HG03025 (cell line): Measurements from ENCODE around the gene SBF1.

Experiments used
- ATAC-seq: cut with Tn5 transposase; IDR thresholded peaks from one replicate; pipeline ENCODE4 v1.9.1; 2021; ENCODE audit warnings: mild to moderate bottlenecking, moderate library complexity; ENCODE audit not compliant: unreplicated experiment, low FRiP score

Gene SBF1

DNA sequence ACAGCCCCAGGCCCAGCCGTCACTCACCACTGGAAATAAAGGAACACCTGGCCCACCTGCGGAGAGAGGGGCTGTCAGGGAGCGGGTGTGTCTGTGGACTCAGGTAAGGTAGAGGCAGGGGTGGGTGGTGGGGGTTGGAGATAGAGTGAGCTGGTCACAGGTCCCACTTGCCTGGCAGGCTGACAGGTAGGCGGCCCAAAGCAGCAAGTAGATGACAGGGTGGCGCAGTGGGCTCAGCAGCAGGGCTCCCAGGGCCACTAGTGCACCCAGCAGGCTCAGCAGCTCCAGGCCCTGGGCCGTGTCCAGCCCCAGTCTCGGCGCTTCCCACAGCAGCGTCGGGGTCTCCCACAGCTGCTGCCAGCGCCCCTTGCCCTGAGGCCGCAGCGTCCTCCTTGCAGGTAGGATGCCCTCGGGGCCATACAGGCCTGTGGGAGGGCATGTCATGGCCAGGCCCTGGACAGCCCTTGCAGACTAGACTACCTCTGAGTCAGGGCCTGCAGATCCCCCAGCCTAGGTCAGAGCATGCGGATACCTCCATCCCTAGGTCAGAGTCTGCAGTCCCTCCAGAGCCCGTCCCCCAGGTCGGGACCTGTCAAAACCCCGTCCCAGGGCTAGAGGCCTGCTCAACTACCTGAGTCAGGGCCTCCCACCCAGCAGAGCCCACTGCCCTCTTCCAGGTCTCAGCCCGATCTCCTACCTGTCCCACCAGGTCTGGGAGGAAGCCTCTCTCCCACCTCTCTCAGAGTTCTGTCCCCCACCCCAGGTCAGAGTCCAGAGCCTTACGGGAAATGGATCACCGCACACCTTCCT lies 32.0 kb upstream of the SBF1 start:
- no peak for ATAC-seq

GRCh38 chr22:50505776-50506610 lies 31.2 kb upstream of the SBF1 start:
- ATAC-seq: no peak

GRCh38 chr22:50505276-50505775 lies 30.5 kb upstream of the SBF1 start:
- ATAC-seq: no peak

- ATAC-seq: no peak
Observed at GRCh38 chr22:50504369-50505211, 29.8 kb upstream of the SBF1 start.

- no peak for ATAC-seq
Observed at GRCh38 chr22:50503475-50504145, 28.8 kb upstream of the SBF1 start.

GRCh38 chr22:50502628-50503474 lies 28.0 kb upstream of the SBF1 start:
- ATAC-seq: no peak

DNA sequence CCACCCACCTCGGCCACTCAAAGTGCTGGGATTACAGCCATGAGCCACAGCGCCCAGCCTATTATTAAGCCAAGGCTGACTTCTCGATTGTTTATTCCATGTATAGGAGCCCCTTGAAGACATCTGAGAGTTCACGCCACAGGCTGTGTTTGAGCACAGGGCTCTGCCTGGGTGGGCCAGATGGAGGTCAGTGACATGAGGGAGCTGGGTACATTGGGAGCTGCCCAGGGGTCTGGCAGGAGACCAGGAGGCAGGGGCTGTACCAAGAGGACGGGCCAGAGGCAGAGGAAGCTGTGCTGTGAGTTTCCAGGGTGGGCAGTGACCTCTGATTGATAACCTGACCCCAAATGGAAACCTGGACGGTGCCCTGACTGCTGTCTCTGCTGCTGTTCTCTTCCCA lies 27.3 kb upstream of the SBF1 start:
- no peak for ATAC-seq

DNA sequence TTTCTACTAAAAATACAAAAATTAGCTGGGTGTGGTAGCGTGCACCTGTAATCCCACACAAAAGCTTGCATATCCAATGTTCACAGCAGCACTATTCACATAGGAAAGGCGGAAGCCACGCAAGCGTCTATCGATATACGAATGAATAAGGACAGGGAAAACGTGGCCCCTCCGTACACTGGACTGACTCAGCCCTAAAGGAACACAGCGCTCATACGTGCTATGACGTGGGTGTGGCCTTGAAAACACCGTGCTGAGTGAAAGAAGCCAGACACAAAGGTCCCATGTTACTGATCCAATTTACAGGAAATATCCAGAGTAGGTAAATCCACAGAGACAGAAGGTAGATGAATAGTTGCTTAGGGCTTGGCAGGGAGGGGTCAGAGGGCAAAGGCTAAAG lies 25.6 kb upstream of the SBF1 start:
- ATAC-seq: no peak

GRCh38 chr22:50498322-50498890 lies 23.6 kb upstream of the SBF1 start:
- no peak for ATAC-seq

DNA sequence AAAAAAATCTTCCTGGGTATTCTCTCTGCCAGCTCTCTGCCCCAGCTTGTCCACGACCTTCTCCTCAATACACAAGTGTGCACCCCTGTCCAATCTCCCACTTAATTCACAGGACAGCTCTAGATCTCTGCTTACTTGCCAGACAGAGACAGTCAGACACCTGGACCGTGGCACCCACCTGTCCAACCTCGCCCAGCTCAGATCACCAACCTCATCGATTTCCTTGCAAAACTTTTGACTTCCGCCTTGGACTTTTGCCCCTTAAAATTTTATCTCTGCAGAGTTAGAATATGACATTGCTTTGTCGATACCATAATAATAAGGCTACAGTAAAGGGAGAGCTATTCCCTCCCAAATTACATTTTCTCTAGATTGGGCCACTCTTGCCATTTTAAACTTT lies 22.3 kb upstream of the SBF1 start:
- no peak for ATAC-seq

- no peak for ATAC-seq
Observed at GRCh38 chr22:50490531-50491308, 15.9 kb upstream of the SBF1 start.

- ATAC-seq: no peak
Observed at GRCh38 chr22:50489363-50490243, 14.8 kb upstream of the SBF1 start.

DNA sequence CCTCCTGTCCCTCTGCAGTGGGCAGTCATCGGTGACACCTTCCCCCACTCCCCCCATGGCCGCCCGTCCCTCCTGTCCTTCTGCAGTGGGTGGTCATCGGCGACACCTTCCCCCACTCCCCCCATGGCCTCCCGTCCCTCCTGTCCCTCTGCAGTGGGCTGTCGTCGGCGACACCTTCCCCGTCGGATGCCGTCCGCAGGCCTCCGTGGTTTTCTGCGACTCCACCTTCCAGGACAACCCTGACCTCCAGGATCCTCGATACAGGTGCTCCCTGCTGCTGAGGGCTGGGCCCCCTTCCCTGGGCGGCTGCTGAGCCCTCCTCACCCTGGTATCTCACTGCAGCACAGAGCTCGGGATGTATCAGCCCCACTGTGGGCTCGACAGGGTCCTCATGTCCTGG lies 14.1 kb upstream of the SBF1 start:
- no peak for ATAC-seq

DNA sequence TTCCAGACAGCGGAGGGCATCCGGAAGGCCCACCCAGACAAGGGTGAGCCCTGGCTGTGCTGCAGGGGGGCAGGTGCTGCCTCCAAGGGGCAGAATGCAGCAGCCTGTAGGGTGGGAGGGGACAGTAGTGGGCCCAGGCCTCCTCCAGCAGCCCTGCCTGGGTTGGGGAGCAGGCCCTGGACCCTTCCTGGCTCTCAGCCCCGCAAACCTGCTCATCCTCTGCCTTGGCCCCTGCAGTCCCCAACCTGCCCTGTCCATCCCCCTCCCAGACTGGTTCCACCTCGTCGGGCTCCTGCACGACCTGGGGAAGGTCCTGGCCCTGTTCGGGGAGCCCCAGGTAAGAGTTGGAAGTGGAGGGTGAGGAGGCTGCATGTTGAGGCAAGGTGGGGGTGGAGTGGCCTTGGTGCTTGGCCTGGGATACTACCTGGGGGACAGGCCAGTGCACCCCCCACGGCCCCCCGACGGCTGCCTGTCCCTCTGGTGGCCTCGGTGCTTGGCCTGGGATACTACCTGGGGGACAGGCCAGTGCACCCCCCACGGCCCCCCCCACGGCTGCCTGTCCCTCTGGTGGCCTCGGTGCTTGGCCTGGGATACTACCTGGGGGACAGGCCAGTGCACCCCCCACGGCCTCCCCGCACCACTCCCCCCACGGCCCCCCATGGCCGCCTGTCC lies 13.3 kb upstream of the SBF1 start:
- no peak for ATAC-seq

DNA sequence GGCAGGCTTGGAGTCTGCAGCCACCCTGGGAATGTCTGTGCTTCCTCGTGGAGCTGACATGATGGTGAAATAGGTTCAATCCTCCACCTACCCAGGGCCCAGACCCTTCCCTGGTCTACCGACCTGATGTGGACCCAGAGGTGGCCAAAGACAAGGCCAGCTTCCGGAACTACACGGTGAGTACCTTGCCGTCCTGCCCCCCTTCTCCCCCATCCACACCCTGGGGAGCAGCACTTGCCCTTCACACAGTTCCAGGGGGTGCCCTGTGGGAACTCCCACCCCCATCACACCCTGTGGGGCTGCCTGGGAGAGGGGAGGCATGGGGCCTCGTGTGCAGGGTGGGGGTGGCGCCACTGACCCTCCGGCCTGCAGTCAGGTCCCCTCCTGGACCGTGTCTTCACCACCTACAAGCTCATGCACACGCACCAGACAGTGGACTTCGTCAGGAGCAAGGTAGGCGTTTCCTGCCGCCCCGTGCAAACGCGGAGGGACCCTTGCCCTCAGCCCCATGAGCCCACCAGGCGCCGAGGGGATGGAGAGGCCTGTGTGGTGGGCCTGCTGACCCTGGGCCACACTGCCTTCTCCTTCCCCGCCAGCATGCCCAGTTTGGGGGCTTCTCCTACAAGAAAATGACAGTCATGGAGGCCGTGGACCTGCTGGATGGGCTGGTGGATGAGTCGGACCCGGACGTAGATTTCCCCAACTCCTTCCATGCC lies 12.6 kb upstream of the SBF1 start:
- ATAC-seq: no peak
